K562 (cell line): ENCODE results near the gene INPP1. TPM values are rescaled to one million over a fixed set of nuclear protein-coding genes. Genes with fewer than 3 reads are reported as not detected.
A peak's percentile ranks its signal among the peaks of the same experiment; 100 is the strongest.

ENCODE experiments used
- BCOR ChIP-seq: fragments of 450-650 bp; IDR thresholded peaks from 2 replicates; pipeline ENCODE4 v1.6.1; 2016
- CHD4 ChIP-seq: fragments of 200-600 bp; sonication (generic); IDR thresholded peaks from 3 replicates; pipeline ENCODE4 v1.6.1; 2012; ENCODE audit warnings: low read depth, mild to moderate bottlenecking, mixed read lengths, low read length, inconsistent platforms; ENCODE audit not compliant: insufficient read depth, insufficient replicate concordance, poor library complexity, severe bottlenecking
- HDAC6 ChIP-seq: IDR thresholded peaks from 2 replicates; pipeline ENCODE4 v1.6.1; 2012; ENCODE audit warnings: low read depth, mild to moderate bottlenecking, control low read depth, inconsistent platforms, low read length, moderate library complexity
- NFE2L1 ChIP-seq: fragments of 450-650 bp; IDR thresholded peaks from 2 replicates; pipeline ENCODE4 v1.6.1; 2016; ENCODE audit warnings: missing genetic modification characterization, low read depth, mild to moderate bottlenecking, missing compliant biosample characterization, moderate library complexity, borderline replicate concordance
- NFIC ChIP-seq: fragments of 450-650 bp; IDR thresholded peaks from 2 replicates; pipeline ENCODE4 v1.6.1; 2017; ENCODE audit warnings: mild to moderate bottlenecking, inconsistent platforms
- NR1H2 ChIP-seq: sonication (generic); formaldehyde crosslinking; IDR thresholded peaks from 2 replicates; pipeline ENCODE4 v1.4.0; 2020; ENCODE audit warnings: mild to moderate bottlenecking, missing genetic modification reagents
- PPARD ChIP-seq: fragments of 250-450 bp; sonication (Bioruptor Pico); IDR thresholded peaks from 2 replicates; pipeline ENCODE4 v1.8.0; 2022; ENCODE audit warnings: inconsistent platforms, mild to moderate bottlenecking, moderate library complexity
- PTBP1 ChIP-seq: fragments of 200-400 bp; formaldehyde crosslinking; IDR thresholded peaks from 2 replicates; pipeline ENCODE4 v1.6.1; 2017; ENCODE audit warnings: low read depth, low read length
- PTRF ChIP-seq: fragments of 450-650 bp; IDR thresholded peaks from 2 replicates; pipeline ENCODE4 v1.6.1; 2016; ENCODE audit warnings: mild to moderate bottlenecking, missing genetic modification characterization, missing compliant biosample characterization
- RBM15 ChIP-seq: fragments of 200-400 bp; formaldehyde crosslinking; IDR thresholded peaks from 2 replicates; pipeline ENCODE4 v1.6.1; 2018; ENCODE audit warnings: mild to moderate bottlenecking, low read length, moderate library complexity; ENCODE audit not compliant: insufficient read depth
- REST ChIP-seq, 2 experiments: fragments of 450-650 bp; formaldehyde crosslinking in 1 of 2; IDR thresholded peaks; 2 replicates each; pipeline versions ENCODE4 v1.4.0 to v1.6.1; 2014 to 2020; ENCODE audit warnings: mild to moderate bottlenecking in 2 of 2, borderline replicate concordance in 1 of 2, low read depth in 1 of 2
- TAF15 ChIP-seq: fragments of 200-400 bp; formaldehyde crosslinking; IDR thresholded peaks from 2 replicates; pipeline ENCODE4 v1.6.1; 2017; ENCODE audit warnings: mild to moderate bottlenecking, low read depth, low read length, moderate library complexity
- TBP ChIP-seq: optimal IDR thresholded peaks from 2 replicates; pipeline ENCODE3; 2011; ENCODE audit warnings: low read depth, low read length, improper control_type of control experiment
- ZNF133 ChIP-seq: fragments of 250-450 bp; sonication (Bioruptor Pico); IDR thresholded peaks from 2 replicates; pipeline ENCODE4 v1.4.0; 2020; ENCODE audit warnings: mild to moderate bottlenecking
- ZNF23 ChIP-seq: fragments of 250-450 bp; sonication (Bioruptor Pico); IDR thresholded peaks from 2 replicates; pipeline ENCODE4 v1.4.0; 2020; ENCODE audit warnings: mild to moderate bottlenecking
- ZNF253 ChIP-seq: fragments of 250-450 bp; sonication (Bioruptor Pico); conservative IDR thresholded peaks from 2 replicates; pipeline ENCODE4 v1.6.1; 2021; ENCODE audit warnings: mild to moderate bottlenecking
- ZNF311 ChIP-seq: fragments of 250-450 bp; sonication (Bioruptor Pico); IDR thresholded peaks from 2 replicates; pipeline ENCODE4 v1.4.0; 2020; ENCODE audit warnings: mild to moderate bottlenecking, moderate library complexity
- ZNF347 ChIP-seq: fragments of 450-650 bp; formaldehyde crosslinking; IDR thresholded peaks from 2 replicates; pipeline ENCODE4 v1.4.0; 2020; ENCODE audit warnings: low read depth, mild to moderate bottlenecking, moderate library complexity
- ZNF445 ChIP-seq: fragments of 250-450 bp; sonication (Bioruptor Pico); IDR thresholded peaks from 2 replicates; pipeline ENCODE4 v1.4.0; 2020; ENCODE audit warnings: low read depth, mild to moderate bottlenecking, moderate library complexity
- polyA plus RNA-seq, 8 experiments: library from polyadenylated mRNA; depleted of rRNA in 4 of 8; stranded (reverse) in 5 of 8; unstranded in 3 of 8; fragments of >200 nt; fragmentation: Nextera tagmentation in 2 of 8; fragmentation: Illumina TruSeq in 1 of 8; extraction: Ambion mirVana in 2 of 8; extraction: Trizol in 1 of 8; gene quantifications; 2 replicates each; pipeline versions ENCODE4 v1.2.1 to v1.2.3, GENCODE V29; 2011 to 2014; ENCODE audit warnings: inconsistent platforms in 1 of 8, missing spikeins in 1 of 8
- total RNA-seq, 7 experiments: library from RNA; depleted of rRNA in 6 of 7; stranded (reverse); fragments of >200 nt in 6 of 7; fragmentation: Illumina TruSeq in 2 of 7; extraction: Trizol in 2 of 7; gene quantifications; 2 replicates each; pipeline versions ENCODE4 v1.2.1 to v1.2.3, GENCODE V29; 2011 to 2021; ENCODE audit warnings: low replicate concordance in 1 of 7
- TF ChIP-seq, protein P1 (sequence below): conservative IDR thresholded peaks from 2 replicates; pipeline ENCODE4 v1.6.1; 2011; ENCODE audit warnings: low read depth, mild to moderate bottlenecking, low read length; ENCODE audit not compliant: control insufficient read depth

Gene INPP1
- total and polyA plus RNA-seq, 9 of the 15 experiments (the other 6 are each of a cell fraction or from before 2014, with no cell fraction given), result 3.7 to 11.8 (median 6.5) TPM

DNA sequence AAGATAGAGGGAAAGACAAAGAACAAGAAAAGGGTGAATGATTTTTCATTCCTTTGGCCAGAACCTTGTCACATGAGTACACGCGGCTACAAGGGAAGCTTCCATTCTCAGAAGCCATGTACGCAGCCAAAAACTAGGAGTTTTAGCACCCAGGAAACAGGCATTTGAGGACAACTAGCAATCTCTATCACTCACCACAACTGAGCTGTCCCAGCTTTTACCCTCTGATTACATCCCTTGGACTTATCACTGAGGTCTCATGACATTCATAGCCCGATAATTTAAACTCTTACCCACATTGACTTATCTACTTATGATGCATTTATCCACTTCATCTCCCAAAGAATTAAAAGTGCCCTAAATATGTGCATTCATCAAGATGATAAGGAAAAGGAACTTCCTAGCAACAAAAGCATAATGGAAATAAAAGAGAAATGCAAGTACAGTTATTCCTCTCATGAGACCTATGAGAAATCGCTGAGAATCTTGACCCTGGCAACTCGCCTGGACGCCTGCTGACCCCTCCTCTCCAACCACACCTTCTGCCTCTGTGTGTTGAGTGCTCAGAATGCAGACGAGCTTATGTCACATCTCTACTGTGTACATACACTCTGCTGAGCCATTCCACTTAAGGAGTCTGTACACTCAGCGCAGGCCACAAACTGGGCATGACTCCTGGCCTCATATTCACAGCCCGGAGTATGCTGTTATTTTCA, 36.0 kb downstream of the INPP1 start (continued):
- TF ChIP-seq REST (IDR thresholded peaks at IDR 0.05; ENCODE audit: borderline replicate concordance), result 0 out of 2 replicates have a peak, but pooled peaks have one; percentile 2
- no peak for TF ChIP-seq REST (CRISPR knock-in tag; IDR thresholded peaks at IDR 0.05; ENCODE audit: low read depth)
- no peak for TF ChIP-seq BCOR
- TF ChIP-seq, protein P1, sequence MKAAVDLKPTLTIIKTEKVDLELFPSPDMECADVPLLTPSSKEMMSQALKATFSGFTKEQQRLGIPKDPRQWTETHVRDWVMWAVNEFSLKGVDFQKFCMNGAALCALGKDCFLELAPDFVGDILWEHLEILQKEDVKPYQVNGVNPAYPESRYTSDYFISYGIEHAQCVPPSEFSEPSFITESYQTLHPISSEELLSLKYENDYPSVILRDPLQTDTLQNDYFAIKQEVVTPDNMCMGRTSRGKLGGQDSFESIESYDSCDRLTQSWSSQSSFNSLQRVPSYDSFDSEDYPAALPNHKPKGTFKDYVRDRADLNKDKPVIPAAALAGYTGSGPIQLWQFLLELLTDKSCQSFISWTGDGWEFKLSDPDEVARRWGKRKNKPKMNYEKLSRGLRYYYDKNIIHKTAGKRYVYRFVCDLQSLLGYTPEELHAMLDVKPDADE, result no peak
- no peak for TF ChIP-seq HDAC6
- TF ChIP-seq NR1H2, result no peak
- no peak for TF ChIP-seq ZNF311 (CRISPR knock-in tag)
- no peak for TF ChIP-seq RBM15
- TF ChIP-seq ZNF133, result no peak
- TF ChIP-seq PPARD, result no peak
- TF ChIP-seq TAF15, result no peak
- no peak for TF ChIP-seq NFE2L1 (tag)
- no peak for TF ChIP-seq CHD4
- no peak for TF ChIP-seq ZNF23
- no peak for TF ChIP-seq ZNF445
- no peak for TF ChIP-seq TBP
- TF ChIP-seq PTBP1, result no peak
- no peak for TF ChIP-seq PTRF (tag)
- TF ChIP-seq ZNF347 (CRISPR knock-in tag), result no peak
- peak; percentile 15; the same call in 1 of the 2 replicates for TF ChIP-seq NFIC
- no peak for TF ChIP-seq ZNF253 (CRISPR knock-in tag)
